IPS DF 19.7 (cell line): Measurements from ENCODE around the gene USP16.
"Not testable (repeated sequence)": the region's sequence is repeated elsewhere in the genome, so short reads cannot be mapped to it uniquely, and the experiment has no call there.

Experiments
- DNase-seq: peaks from one replicate; pipeline ENCODE4 v3.0.0-alpha.2; 2013; ENCODE audit warnings: low read depth, low spot score

Gene USP16

GRCh38 chr21:29024474-29025327 lies at the start of gene USP16:
Gene USP16, plus strand, starts transcription at chr21:29024668. Its CDS starts 3,246 bp downstream, at chr21:29027914.
- DNase-seq, result peak; percentile 88

- DNase-seq, result no peak
Observed at GRCh38 chr21:28975397-28975796, 49.1 kb upstream of the USP16 start.

GRCh38 chr21:28979092-28979491 lies 45.4 kb upstream of the USP16 start:
- no peak for DNase-seq

GRCh38 chr21:28982637-28983036 lies 41.8 kb upstream of the USP16 start:
- DNase-seq, result no peak

- DNase-seq, result no peak
Observed at GRCh38 chr21:28986677-28987076, 37.8 kb upstream of the USP16 start.

- DNase-seq, result not testable (repeated sequence)
Observed at GRCh38 chr21:28988146-28988545, 36.3 kb upstream of the USP16 start.

- no peak for DNase-seq
Observed at GRCh38 chr21:28991861-28992525, 32.5 kb upstream of the USP16 start.

GRCh38 chr21:28992526-28993292 lies 31.8 kb upstream of the USP16 start, which contains the start of gene LTN1:
Gene LTN1, minus strand, starts transcription at chr21:28992877. Its CDS starts 72 bp downstream, at chr21:28992805.
- DNase-seq, result peak; percentile 87

- no peak for DNase-seq
Observed at GRCh38 chr21:28993293-28993629, 31.2 kb upstream of the USP16 start.

GRCh38 chr21:29002442-29003144 lies 21.9 kb upstream of the USP16 start:
- DNase-seq, result peak; percentile 94

GRCh38 chr21:29005696-29006095 lies 18.8 kb upstream of the USP16 start:
- no peak for DNase-seq

- no peak for DNase-seq
Observed at GRCh38 chr21:29007135-29007534, 17.3 kb upstream of the USP16 start.

GRCh38 chr21:29007810-29008209 lies 16.7 kb upstream of the USP16 start:
- no peak for DNase-seq

GRCh38 chr21:29008367-29008766 lies 16.1 kb upstream of the USP16 start:
- DNase-seq, result no peak

- not testable (repeated sequence) for DNase-seq
Observed at GRCh38 chr21:29011236-29011635, 13.2 kb upstream of the USP16 start.

GRCh38 chr21:29017639-29018237 lies 6.7 kb upstream of the USP16 start:
- DNase-seq, result no peak

GRCh38 chr21:29018540-29018939 lies 5.9 kb upstream of the USP16 start:
- DNase-seq, result no peak

- DNase-seq, result no peak
Observed at GRCh38 chr21:29022166-29022565, 2.3 kb upstream of the USP16 start.

GRCh38 chr21:29025328-29025713 lies 853 bp downstream of the USP16 start:
- no peak for DNase-seq

- DNase-seq, result no peak
Observed at GRCh38 chr21:29029524-29029923, 5.1 kb downstream of the USP16 start.

GRCh38 chr21:29030909-29031308 lies 6.4 kb downstream of the USP16 start:
- no peak for DNase-seq
